HG03064 (cell line): ENCODE results near the gene GRIFIN.

Experiments
- ATAC-seq: cut with Tn5 transposase; IDR thresholded peaks from one replicate; pipeline ENCODE4 v1.9.1; 2021; ENCODE audit warnings: low read depth; ENCODE audit not compliant: unreplicated experiment

Gene GRIFIN

DNA sequence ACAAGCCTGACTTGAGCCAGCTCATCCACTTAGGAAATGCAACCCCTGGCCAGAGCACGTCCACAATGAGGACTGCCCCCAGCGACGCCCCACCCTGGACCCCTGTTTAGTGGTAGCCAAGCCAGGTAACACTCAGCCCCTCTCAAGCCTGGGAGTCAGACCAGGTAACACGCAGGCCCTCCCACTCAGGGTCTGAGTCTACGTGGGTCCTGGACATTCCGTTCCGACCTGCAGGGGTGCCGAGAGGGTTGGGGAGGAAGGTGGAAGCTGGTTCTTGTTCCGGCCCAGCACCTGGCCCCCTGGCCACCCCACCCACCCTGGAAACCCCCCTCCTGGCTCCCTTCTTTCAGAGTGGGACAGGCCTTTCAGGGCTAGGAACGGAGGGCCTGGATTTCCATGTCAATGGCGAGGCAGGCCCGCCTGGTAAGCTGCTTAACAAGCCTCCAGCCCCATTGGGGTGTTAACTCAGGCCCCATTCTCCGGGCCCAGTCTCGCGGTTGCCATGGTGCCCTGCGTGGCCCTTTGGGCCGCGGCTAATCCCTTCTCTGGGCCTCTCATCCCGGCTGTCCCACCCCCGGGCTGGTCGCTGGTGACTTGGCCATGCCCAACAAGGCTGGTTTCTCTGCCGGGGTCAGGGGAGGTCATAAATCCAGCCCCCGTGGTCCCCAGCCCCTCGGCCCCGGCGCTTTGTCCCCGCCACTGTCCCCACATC lies 23.7 kb upstream of the GRIFIN start:
- ATAC-seq, result no peak

DNA sequence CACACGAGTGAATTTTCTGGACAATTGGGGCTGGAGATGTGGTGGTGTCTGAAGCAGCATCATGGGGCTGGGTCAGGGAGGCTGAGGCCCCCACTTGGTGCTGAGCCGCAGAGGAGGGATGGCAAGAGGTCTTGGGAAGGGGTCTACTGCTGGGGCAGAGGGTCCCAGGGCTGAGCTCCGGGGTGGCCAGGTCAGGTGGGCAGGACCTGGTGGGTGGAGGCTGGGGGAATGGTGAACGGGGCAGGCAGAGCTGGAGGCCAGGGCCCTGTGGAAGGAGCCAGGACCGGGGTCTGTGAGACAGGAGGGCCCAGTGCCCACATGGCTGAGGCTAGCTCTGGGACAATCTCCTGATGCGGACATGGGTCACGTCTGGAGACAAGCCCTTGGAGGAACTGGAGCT lies 23.0 kb upstream of the GRIFIN start:
- ATAC-seq, result no peak

DNA sequence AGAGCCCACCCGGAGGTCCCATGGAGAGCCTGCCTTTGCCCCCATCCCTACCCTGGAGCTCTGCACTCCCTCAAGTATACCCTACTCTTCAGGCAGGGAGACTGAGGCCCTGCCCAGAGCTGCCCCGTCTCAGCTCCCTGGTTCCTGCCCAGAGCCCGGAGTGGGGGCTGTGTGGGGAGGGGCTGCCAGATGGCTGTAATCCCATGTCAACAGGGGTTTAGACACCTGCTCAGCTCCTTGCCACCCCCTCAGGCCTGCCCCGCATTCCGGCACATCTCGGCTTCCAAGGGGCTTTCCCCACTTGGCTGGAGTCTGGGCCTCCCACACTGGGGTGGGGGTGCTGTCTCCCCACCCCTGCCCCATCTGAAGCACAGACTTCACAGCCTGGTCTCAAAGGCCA lies 22.5 kb upstream of the GRIFIN start:
- ATAC-seq, result no peak

DNA sequence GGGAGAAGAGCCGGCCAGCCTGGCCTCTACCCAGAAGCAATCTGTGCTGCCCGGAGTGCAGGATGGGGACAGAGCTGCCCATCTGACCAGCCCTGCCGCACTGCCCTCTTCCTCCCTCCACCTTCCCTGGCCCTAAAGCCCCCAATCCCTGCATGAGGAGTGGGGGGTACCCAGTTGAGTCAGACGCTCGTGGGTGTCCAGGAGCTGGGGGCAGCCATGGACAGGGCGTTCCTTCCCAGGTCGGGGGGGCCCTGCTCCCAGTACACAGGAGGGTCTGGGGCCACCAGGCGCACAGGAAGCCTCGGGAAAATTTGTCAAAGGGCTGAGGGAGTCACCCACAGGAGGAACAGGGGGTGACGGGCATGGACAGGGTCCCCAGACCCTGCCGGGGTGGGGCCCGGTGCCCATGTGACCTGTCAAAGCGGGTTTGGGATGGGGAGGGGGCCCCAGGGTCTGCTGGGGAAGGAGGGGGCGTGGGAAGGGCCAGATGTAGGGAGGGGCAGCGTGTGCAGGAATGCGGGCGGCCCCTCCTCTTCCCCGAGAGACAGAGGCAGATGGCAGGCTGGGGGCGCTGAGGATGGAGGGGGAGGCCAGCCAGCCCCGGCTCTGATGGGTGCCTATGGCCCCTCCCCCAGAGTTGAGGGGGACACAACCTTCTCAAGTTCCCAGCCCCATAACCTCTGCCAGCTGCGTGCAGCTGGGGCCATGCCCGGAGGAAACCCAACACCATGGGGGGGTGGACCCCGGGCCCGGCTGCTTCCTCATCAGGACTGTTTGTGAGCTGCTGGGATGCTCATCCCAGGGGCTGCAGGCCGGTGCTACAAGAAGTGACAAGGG lies 21.5 kb upstream of the GRIFIN start:
- ATAC-seq, result no peak

DNA sequence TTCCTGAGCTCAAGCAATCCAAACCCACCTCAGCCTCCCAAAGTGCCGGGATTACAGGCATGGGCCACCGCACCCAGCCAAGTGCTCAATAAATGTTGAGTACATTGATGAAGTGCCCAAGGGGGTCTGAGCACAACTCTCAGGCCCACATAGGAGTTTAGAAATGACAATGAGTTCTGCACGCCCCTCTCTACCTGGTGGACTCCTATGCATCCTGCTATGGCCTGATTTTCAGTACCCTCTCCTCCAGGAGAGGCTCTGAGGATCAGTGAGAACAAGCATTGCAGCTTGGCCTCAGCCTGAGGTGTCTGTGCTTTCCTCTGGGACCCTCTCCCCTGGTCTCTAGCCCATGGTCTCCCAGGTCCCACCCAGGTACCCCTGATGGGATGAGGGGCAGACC lies 20.9 kb upstream of the GRIFIN start:
- ATAC-seq, result no peak

DNA sequence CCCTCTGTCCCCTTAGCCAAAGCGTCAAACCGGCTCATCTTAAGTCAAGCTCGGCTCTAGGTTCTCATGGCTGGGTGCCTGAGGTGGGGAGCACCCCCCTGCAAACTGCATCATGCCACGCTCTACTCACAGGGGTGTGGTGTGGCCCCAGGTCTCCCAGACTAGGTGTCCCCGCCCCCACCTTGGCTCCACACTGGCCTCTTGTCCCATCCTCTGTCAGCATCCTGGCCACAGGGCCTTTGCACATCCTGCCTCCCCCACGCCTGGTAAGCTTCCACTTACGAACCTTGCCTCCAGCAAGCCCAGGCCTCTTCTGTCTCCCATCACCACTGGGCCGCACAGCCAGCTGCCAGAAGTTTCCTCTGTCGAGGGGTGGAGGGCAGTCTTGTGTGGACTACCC lies 20.2 kb upstream of the GRIFIN start:
- ATAC-seq, result no peak

DNA sequence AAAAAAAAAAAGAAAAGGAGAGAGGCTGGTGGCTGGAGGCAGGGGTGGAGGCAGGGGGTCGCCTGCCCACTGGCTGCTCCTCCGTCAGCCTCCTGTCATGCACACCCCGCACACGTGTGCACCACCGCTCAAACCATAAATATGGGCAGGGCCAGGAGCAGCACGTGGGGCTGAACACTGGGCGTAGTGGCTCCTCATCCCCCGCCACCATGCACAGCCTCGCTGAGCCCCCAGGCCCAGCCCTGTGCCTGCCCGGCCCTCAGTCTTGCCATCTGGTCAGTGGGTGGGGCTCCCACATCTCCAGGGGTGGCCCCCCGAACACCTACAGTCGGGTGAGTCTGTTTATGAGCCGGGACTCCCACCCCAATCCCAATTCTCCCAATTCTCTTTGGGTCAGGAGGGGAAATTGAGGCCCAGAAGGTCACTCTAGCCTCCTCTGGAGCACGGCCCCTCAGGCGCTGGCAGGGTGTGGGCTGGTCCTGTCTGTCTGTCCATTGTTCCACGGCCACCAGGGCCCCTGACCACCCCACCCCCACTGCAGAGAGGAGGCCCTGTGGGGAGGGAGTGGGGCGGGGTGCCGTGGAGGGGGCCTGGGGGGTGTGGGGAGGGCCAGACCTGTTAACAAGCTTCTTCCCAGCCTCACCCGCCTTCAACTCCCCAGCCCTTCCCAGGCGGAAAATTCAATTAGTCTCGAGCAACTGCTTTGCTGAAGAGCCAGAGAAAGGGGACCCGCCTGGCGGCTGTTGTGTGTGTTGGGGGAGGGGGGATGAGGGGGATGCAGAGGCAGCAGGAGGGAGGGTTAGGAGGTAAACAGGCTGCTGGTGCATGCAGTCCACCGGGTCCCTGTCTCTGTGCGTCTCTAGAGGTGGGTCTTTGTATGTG lies 19.5 kb upstream of the GRIFIN start:
- no peak for ATAC-seq

DNA sequence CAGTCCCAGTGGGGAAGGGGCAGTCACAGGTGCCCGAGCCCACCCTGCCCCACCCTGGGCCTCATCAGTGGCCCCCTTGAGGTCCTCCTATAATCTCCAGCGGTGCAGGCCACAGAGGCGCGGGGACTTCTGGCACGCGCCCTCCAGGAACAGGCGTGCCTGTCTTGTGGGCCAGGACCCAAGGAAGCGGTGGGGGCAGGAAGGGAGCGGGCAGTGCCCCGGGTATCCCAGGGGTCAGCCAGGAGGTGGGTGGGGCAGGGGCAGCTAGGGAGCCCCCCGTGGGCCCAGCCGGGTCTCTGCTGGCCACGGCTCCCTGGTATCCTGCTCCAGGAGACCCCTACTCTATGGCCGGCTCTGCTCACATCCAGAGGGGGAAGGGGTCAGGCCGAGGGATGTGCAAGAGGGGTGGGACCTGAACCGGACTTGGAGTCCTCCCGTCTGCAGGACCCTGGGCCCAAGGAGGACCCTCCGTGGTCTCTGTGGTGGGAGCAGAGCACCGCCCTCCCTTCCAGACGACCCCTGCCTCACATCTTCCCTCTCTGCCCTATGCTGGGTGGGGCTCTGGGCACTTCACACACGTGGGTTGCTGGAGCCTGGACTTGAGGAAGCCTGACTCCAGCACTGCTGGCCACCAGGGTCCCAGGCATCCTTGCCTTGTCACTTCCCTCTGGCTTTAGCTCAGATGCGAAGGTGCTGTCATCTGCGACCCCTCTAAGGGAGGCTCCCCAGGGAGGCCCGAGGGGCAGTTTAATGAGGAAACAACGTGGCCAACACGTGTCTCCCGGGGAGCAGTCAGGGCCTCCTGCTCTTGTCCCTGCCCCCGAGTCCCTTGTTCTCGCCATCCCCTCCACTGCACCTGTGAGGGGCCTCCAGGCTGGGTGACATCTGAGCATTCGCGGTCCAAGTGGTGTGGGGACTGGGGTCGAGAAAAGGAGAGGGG lies 18.3 kb upstream of the GRIFIN start:
- no peak for ATAC-seq

DNA sequence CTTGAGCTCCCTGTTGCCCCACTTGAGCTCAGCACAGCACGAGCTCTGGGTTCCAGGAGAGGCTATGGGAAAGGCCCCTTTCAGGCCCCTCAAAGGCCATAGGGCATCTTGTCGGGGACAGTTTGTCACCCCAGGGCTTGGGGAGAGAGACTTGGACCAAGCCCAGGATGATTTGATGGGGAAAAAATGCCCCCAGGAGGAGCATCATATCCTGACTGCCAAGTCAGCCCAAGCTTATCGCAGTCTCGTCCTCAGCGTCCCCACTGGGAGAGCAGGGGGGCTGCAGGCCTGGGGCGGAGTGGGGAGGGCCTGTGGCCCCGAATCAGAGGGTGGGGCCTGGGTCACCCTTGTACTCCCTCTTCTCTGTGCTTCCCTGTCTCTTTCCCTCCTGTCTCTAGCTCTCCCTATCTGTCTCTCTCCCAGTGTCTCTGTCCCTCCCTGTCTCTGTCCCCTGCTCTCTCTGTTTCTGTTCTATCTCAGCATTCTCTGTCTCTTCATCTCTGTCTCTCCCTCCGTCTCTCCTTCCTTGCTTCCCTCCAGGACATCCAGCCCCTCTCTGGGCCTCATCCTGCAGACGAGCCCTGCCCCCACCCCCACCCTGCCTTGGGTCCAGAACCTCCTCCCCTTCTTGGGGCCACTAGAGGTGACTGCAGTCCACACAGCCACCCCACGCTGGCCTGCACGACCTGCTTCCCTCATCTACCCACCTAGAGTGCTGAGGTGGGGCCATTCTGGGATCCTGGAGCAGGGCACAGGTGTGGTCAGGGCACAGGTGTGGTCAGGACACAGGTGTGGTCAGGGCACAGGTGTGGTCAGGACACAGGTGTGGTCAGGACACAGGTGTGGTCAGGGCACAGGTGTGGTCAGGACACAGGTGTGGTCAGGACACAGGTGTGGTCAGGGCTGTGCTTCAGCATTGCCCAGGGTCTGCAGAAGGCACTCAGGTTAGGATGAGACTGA lies 17.3 kb upstream of the GRIFIN start:
- no peak for ATAC-seq

DNA sequence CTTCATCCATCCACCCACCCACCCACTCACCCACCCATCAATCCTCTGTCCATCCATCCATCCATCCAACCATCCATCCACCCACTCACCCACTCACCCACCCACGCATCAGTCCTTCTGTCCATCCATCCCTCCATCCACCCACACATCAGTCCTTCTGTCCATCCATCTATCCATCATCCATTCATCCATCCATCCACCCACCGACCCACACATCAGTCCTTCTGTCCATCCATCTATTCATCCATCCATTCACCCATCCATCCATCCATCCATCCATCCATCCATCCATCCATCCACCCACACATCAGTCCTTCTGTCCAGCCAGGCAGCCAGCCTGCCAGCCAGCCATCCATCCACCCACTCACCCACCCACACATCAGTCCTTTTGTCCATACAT lies 15.8 kb upstream of the GRIFIN start:
- no peak for ATAC-seq

DNA sequence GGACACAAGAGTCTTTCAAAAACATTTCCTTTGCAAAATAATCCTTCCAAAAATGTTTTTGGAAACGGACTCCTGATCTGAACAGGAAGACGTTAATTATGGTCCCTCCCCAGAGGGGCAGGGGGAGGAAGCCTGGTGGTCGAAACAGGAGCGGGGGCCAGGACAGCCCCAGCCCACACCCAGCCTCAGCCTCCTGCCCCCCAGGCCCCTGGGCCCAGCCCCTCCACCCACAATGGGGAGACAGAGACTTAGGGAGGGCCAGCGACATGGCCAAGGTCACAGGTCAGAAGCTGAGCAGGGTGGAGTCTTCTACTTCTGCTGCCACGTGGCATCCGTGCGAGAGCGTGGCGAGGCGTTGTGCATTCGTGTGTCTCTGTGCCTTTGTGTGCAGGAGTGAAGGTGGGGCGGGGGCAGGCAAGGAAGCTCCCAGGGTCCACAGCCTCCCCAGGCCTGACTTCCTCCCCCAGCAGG lies 14.0 kb upstream of the GRIFIN start:
- no peak for ATAC-seq

DNA sequence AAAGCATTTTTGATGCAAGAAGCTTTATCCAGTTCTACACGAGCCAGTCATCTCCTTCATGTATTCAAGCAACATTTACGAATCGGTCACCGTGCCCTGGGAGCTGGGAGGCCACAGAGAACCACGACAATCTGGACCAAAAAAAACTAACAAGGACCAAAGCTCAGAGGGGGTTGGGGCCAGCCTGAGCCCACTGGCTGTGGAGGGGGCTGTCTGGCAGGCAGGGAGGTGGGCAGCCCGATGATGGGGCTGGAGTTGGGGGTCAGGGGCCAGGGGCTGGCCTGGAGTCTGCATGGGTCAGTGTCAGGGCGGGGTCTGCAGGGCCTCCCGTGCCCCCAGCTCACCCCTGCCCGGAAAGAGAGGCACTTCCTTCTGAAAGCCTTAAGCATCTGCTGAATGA lies 12.5 kb upstream of the GRIFIN start:
- no peak for ATAC-seq

DNA sequence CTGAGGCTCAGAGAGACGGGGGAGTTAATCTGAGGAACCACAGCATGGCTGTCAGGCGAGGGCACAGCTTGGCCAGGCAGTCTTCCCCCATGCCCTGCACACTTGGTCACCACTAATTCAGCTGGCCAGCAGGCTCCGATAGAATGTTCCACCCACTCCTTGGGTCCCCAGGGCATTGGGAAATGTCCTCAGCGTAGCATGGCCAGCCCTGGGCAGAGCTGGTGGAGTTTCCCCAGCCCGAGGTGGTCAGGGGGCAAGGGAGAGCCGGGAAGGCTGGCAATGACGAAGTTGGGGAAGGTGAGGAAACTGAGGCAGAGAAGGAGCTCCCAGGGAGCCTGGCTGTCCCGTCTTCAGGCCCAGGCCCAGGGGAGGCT lies 12.1 kb upstream of the GRIFIN start:
- ATAC-seq, result no peak

DNA sequence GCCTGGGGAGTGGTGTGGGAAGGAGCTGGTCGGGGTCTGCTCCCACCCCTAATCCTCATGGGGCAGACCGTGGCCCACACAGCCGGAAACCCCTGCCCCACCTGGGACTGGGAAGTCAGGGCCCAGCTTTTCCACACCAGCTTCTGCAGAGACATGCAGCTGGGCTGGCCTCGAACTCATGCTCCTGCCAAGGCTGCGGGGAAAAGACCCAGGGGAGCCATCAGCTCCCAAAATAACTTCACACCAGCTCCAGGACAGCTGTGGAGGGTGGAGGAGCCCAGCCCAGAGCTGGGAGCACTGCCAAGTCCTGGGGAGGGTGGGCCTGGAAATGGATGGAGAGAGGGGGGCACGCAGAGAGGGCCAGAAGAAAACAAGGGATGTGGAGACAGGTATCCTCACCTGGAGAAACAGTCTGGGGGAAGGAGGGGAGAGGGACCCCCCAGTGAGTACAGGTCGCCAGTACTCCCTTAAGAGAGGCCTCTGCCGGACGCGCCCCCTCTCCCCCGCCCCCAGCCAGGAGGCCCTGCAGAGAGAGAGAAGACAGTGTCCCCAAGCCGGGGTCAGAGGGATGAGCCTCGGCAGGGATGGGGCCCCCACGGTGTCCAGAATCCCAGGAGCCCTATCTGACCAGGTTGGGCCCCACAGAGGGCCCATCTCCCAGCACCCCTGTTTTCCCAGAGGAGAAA lies 11.5 kb upstream of the GRIFIN start:
- no peak for ATAC-seq

DNA sequence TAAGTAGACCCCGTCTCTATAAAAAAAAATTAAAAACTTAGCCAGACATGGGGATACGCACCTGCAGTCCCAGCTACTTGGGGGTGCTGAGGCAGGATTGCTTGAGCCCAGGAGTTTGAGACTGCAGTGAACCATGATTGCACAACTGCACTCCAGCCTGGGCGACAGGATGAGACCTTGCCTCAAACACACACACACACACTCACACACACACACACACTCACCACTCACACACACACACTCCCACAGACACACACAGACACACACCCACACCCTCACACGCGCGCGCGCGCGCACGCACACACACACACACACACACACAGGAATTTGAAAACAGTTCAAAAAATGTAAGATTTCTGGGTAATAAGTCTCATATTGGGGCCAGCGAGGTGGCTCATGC lies 8.7 kb upstream of the GRIFIN start:
- no peak for ATAC-seq

DNA sequence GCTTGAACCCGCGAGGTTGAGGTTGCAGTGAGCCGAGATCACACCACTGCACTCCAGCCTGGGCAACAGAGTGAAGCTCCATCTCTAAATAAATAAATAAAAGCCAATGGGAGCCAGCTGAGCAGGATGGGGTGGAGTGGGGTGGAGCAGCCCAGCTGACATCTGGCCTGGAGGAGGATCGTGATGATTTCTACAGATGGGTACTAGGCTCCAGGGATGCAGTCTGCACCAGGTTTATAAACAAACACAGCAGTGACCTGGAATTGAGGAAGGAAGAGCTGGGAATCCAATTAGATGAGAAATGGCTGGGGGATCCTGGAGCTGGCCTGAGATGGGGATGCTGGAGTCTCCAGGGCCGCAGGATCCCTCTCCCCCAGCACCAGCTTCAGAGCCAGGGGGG lies 7.3 kb upstream of the GRIFIN start:
- ATAC-seq, result no peak

DNA sequence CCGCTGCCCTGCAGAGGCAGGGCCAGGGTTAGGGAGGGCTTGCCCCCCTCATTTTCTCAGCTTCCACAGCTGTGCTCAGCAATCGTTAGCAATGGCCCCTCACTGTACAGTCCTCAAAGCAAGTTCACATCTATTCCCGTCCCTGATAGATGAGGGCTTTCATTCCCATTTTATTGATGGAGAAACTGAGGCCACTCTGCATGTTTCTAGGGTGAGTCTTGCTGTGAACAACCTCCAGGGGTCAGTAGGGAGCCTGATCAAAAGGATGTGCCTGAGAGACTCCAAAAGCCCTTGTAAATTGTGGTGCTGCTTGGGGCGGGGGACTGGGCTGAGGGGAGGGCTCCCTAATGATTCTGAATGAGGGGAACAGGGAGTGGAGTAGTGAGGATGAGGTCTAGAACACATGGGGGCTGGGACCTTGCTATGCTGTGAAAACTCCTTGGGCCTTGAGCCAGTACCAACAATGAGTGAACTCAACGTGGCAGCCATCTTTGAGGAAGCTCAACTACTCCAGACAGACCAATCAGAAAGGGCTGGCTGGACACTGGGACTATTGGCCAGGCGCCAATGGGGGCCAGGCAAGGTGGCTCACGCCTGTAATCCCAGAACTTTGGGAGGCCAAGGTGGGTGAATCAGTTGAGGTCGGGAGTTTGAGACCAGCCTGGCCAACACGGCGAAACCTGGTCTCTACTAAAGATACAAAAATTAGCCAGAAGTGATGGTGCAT lies 6.7 kb upstream of the GRIFIN start:
- no peak for ATAC-seq

DNA sequence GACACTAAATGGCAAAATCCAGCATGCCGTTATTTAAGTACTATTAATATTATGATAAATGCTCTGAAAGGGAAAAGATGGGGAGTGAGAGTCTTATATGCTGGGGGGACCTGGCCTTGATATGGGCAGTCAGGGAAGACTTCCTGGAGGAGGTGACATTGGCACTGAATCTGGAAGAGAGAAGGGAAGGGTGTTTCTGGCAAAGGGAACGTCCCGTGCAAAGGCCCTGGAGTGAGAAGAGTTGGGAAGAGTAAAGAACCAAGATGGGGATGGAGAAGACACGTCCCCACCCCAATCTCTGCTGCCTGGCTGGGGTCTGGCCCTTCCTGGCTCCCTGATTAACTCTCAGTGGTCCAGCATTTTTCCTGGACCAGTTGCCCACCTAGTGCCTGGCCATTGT lies 5.0 kb upstream of the GRIFIN start:
- ATAC-seq, result no peak
